K562 (cell line): Measurements from ENCODE around the gene CUTA. TPM values are rescaled to one million over a fixed set of nuclear protein-coding genes. Genes with fewer than 3 reads are reported as not detected.

ENCODE experiments used
- CCAR2 ChIP-seq: fragments of 200-400 bp; formaldehyde crosslinking; IDR thresholded peaks from 2 replicates; pipeline ENCODE4 v1.6.1; 2017; ENCODE audit warnings: mild to moderate bottlenecking, low read depth, low read length
- E2F3 ChIP-seq: fragments of 250-450 bp; sonication (Bioruptor Pico); IDR thresholded peaks from 2 replicates; pipeline ENCODE4 v1.4.0; 2020; ENCODE audit warnings: mild to moderate bottlenecking
- ELF4 ChIP-seq: fragments of 450-650 bp; formaldehyde crosslinking; IDR thresholded peaks from 2 replicates; pipeline ENCODE4 v1.4.0; 2022; ENCODE audit warnings: missing genetic modification characterization
- HBP1 ChIP-seq: fragments of 450-650 bp; formaldehyde crosslinking; IDR thresholded peaks from 2 replicates; pipeline ENCODE4 v1.4.0; 2022; ENCODE audit warnings: missing genetic modification characterization
- HMG20A ChIP-seq: fragments of 450-650 bp; formaldehyde crosslinking; conservative IDR thresholded peaks from 2 replicates; pipeline ENCODE4 v1.4.0; 2020; ENCODE audit warnings: mild to moderate bottlenecking, mixed read lengths
- KAT2B ChIP-seq: IDR thresholded peaks from one replicate; pipeline ENCODE4 v1.6.1; 2012; ENCODE audit warnings: low read depth, mild to moderate bottlenecking, control low read depth, inconsistent platforms, low read length, moderate library complexity
- NR1H2 ChIP-seq: sonication (generic); formaldehyde crosslinking; IDR thresholded peaks from 2 replicates; pipeline ENCODE4 v1.4.0; 2020; ENCODE audit warnings: mild to moderate bottlenecking, missing genetic modification reagents
- POU5F1 ChIP-seq: fragments of 150-350 bp; IDR thresholded peaks from 2 replicates; pipeline ENCODE4 v1.6.1; 2014; ENCODE audit warnings: borderline replicate concordance, low read length, low read depth, mild to moderate bottlenecking; ENCODE audit not compliant: partially characterized antibody
- UBTF ChIP-seq, 2 experiments: IDR thresholded peaks; 2 replicates each; pipeline ENCODE4 v1.6.1; 2012; ENCODE audit warnings: improper control_type of control experiment in 2 of 2, low read depth in 2 of 2, low read length in 2 of 2, borderline replicate concordance in 1 of 2
- YY1 ChIP-seq, 3 experiments: IDR thresholded peaks; 2 replicates each; pipeline ENCODE4 v1.6.1; 2011; ENCODE audit warnings: low read length in 2 of 3, mild to moderate bottlenecking in 2 of 3, moderate library complexity in 2 of 3, borderline replicate concordance in 1 of 3, control low read depth in 1 of 3, low read depth in 1 of 3; ENCODE audit not compliant: insufficient read depth in 3 of 3, insufficient replicate concordance in 2 of 3, control insufficient read depth in 1 of 3, insufficient read length in 1 of 3; ENCODE audit errors: extremely low read depth in 1 of 3
- ZNF384 ChIP-seq: IDR thresholded peaks from 2 replicates; pipeline ENCODE4 v1.6.1; 2012; ENCODE audit warnings: low read depth, low read length, improper control_type of control experiment
- ZNF592 ChIP-seq: fragments of 450-650 bp; IDR thresholded peaks from 2 replicates; pipeline ENCODE4 v1.6.1; 2017; ENCODE audit warnings: antibody characterized with exemption, mild to moderate bottlenecking
- polyA plus RNA-seq, 8 experiments: library from polyadenylated mRNA; depleted of rRNA in 4 of 8; stranded (reverse) in 5 of 8; unstranded in 3 of 8; fragments of >200 nt; fragmentation: Nextera tagmentation in 2 of 8; fragmentation: Illumina TruSeq in 1 of 8; extraction: Ambion mirVana in 2 of 8; extraction: Trizol in 1 of 8; gene quantifications; 2 replicates each; pipeline versions ENCODE4 v1.2.1 to v1.2.3, GENCODE V29; 2011 to 2014; ENCODE audit warnings: inconsistent platforms in 1 of 8, missing spikeins in 1 of 8
- total RNA-seq, 7 experiments: library from RNA; depleted of rRNA in 6 of 7; stranded (reverse); fragments of >200 nt in 6 of 7; fragmentation: Illumina TruSeq in 2 of 7; extraction: Trizol in 2 of 7; gene quantifications; 2 replicates each; pipeline versions ENCODE4 v1.2.1 to v1.2.3, GENCODE V29; 2011 to 2021; ENCODE audit warnings: low replicate concordance in 1 of 7
- TF ChIP-seq, protein P1 (sequence below): fragments of 250-450 bp; sonication (Bioruptor Pico); IDR thresholded peaks from 2 replicates; pipeline ENCODE4 v1.5.0; 2021
- TF ChIP-seq, protein P2 (sequence below): sonication (generic); formaldehyde crosslinking; IDR thresholded peaks from 2 replicates; pipeline ENCODE4 v1.8.1; 2023; ENCODE audit warnings: mild to moderate bottlenecking, missing genetic modification reagents

Gene CUTA
- total and polyA plus RNA-seq, 9 of the 15 experiments (the other 6 are each of a cell fraction or from before 2014, with no cell fraction given) = 166 to 682 (median 310) TPM

DNA sequence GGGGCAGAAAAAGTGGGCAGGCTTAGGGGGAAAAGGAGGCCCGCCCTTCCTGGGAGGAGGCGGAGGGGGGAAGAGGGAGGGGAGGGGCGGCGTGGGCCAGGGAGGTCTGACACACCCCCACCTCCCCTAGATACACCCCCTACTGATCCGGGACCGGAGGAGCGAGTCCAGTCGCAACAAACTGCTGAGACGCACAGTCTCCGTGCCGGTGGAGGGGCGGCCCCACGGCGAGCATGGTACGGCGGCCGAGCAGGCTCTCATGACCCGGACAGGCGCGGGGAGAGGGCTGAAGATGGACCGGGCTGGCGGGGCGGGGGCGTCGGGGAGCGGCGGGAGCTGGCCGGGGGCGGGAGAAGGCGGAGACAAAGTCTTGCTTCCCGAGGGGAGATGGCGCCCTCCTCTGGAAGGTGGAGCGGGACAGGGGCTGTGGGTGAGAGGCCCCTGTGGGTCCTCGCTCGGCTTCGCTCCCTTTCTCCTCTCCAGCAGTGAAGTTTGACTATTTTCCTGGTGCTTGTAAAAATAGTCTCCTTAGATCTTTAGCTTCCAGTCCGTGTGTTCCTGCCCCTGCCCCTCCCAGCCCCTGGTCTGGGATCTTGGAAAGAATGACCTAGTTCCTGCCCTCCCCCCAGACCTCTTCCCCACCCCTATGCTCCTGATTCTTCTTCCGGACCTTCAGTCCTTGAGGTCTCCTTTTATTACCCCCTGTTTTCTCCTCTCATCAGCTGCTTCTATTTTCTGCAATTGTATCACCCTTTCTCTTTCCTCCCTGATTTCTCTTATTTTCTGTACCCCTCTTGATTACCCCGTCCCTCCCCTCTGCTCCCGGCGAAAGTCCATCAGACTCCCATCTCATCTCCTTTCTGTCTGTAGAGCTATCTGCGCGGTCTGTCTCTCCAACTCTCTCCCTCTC, 8.0 kb upstream of the CUTA start (continued):
- TF ChIP-seq UBTF (IDR thresholded peaks at IDR 0.05; ENCODE audit: borderline replicate concordance in 1 of 2, low read depth in 2 of 2, low read length in 2 of 2) (no peak), ZNF592 (no peak; the same call in 1 of the 2 replicates), CCAR2 (no peak), POU5F1 (no peak), NR1H2 (no peak), KAT2B (no peak), YY1 (IDR thresholded peaks at IDR 0.05; ENCODE audit: borderline replicate concordance in 1 of 3, control insufficient read depth in 1 of 3, extremely low read depth in 1 of 3, insufficient read depth in 3 of 3, insufficient read length in 1 of 3, insufficient replicate concordance in 2 of 3, low read depth in 1 of 3, low read length in 2 of 3) (peak in 2 of 3 experiments; percentile 31 to 66), E2F3 (CRISPR knock-in tag) (no peak), HMG20A (CRISPR knock-in tag) (no peak), HBP1 (CRISPR knock-in tag) (no peak), ELF4 (peak; percentile 81; the same call in 1 of the 2 replicates), ZNF384 (no peak)
- TF ChIP-seq, protein P1, sequence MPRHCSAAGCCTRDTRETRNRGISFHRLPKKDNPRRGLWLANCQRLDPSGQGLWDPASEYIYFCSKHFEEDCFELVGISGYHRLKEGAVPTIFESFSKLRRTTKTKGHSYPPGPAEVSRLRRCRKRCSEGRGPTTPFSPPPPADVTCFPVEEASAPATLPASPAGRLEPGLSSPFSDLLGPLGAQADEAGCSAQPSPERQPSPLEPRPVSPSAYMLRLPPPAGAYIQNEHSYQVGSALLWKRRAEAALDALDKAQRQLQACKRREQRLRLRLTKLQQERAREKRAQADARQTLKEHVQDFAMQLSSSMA = no peak
- TF ChIP-seq, protein P2, sequence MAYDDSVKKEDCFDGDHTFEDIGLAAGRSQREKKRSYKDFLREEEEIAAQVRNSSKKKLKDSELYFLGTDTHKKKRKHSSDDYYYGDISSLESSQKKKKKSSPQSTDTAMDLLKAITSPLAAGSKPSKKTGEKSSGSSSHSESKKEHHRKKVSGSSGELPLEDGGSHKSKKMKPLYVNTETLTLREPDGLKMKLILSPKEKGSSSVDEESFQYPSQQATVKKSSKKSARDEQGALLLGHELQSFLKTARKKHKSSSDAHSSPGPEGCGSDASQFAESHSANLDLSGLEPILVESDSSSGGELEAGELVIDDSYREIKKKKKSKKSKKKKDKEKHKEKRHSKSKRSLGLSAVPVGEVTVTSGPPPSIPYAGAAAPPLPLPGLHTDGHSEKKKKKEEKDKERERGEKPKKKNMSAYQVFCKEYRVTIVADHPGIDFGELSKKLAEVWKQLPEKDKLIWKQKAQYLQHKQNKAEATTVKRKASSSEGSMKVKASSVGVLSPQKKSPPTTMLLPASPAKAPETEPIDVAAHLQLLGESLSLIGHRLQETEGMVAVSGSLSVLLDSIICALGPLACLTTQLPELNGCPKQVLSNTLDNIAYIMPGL (CRISPR knock-in tag) = 0 out of 2 replicates have a peak, but pooled peaks have one; percentile 62
